Skin of body (tissue), 2 donors: Measurements from ENCODE around the gene VPS8. TPM values are rescaled to one million over a fixed set of nuclear protein-coding genes. Genes with fewer than 3 reads are reported as not detected.
A peak's percentile ranks its signal among the peaks of the same experiment; 100 is the strongest.

Source experiments
- DNase-seq: peaks from one replicate; lab custom pipeline; 2025; lab: John Stamatoyannopoulos, UW
- total RNA-seq: library from RNA; depleted of rRNA; stranded (reverse); fragments of >200 nt; gene quantifications from one replicate; pipeline ENCODE4 v1.2.3, GENCODE V29; 2014

The VPS8 gene
- total RNA-seq, 1 donor from 2014 or later = 116 TPM

- no peak for DNase-seq
Observed at GRCh38 chr3:185049710-185050109, 237.7 kb downstream of the VPS8 start.

- no peak for DNase-seq
Observed at GRCh38 chr3:185051801-185052200, 239.8 kb downstream of the VPS8 start.

GRCh38 chr3:185052631-185053030 lies 240.7 kb downstream of the VPS8 start:
- DNase-seq = no peak

GRCh38 chr3:185056908-185057307 lies 244.9 kb downstream of the VPS8 start:
- DNase-seq = no peak

- no peak for DNase-seq
Observed at GRCh38 chr3:185057829-185058228, 245.9 kb downstream of the VPS8 start.

GRCh38 chr3:185058796-185059195 lies 246.8 kb downstream of the VPS8 start:
- no peak for DNase-seq

GRCh38 chr3:185059766-185060165 lies 247.8 kb downstream of the VPS8 start:
- DNase-seq = no peak

GRCh38 chr3:185060655-185061054 lies 248.7 kb downstream of the VPS8 start:
- DNase-seq = no peak

- DNase-seq = peak; percentile 94
Observed at GRCh38 chr3:185062191-185062590, 250.2 kb downstream of the VPS8 start.

- peak; percentile 82 for DNase-seq
Observed at GRCh38 chr3:185063431-185063830, 251.5 kb downstream of the VPS8 start.

GRCh38 chr3:185065059-185065458 lies 253.1 kb downstream of the VPS8 start:
- no peak for DNase-seq

- DNase-seq = no peak
Observed at GRCh38 chr3:185066251-185066650, 254.3 kb downstream of the VPS8 start.

GRCh38 chr3:185067173-185067572 lies 255.2 kb downstream of the VPS8 start:
- no peak for DNase-seq

- no peak for DNase-seq
Observed at GRCh38 chr3:185069037-185070030, 257.4 kb downstream of the VPS8 start.

- DNase-seq = peak; percentile 6
Observed at GRCh38 chr3:185070491-185071286, 258.7 kb downstream of the VPS8 start.

- peak; percentile 38 for DNase-seq
Observed at GRCh38 chr3:185071287-185071800, 259.4 kb downstream of the VPS8 start.

- DNase-seq = no peak
Observed at GRCh38 chr3:185075547-185075946, 263.6 kb downstream of the VPS8 start.

GRCh38 chr3:185076219-185076618 lies 264.3 kb downstream of the VPS8 start:
- no peak for DNase-seq

GRCh38 chr3:185079625-185080024 lies 267.7 kb downstream of the VPS8 start:
- DNase-seq = peak; percentile 43

GRCh38 chr3:185081521-185081920 lies 269.6 kb downstream of the VPS8 start:
- no peak for DNase-seq

- DNase-seq = no peak
Observed at GRCh38 chr3:185082149-185082548, 270.2 kb downstream of the VPS8 start.

- no peak for DNase-seq
Observed at GRCh38 chr3:185082829-185083228, 270.9 kb downstream of the VPS8 start.
